ENCODE measurements around the gene FOXA2.

DNA sequence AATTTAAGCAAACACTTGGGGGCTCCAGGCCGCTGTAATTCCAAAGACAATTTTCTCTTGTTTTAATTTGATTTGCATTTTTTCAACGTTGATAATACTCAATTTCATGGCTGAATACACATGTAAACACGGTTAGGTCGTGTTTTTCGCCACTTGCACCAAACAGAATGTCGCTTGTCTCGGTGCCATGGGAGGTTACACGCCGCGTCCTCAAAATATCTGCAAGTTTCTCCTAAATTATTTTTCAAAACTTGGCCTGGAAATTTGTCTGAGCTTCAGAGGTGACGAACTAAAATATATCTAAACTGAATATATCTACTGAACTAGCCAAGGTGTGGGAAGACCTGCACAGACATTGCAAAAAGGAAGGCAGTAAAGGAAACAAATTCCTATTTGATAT is 15.0 kb downstream of the FOXA2 start:
- TF ChIP-seq, protein P1, sequence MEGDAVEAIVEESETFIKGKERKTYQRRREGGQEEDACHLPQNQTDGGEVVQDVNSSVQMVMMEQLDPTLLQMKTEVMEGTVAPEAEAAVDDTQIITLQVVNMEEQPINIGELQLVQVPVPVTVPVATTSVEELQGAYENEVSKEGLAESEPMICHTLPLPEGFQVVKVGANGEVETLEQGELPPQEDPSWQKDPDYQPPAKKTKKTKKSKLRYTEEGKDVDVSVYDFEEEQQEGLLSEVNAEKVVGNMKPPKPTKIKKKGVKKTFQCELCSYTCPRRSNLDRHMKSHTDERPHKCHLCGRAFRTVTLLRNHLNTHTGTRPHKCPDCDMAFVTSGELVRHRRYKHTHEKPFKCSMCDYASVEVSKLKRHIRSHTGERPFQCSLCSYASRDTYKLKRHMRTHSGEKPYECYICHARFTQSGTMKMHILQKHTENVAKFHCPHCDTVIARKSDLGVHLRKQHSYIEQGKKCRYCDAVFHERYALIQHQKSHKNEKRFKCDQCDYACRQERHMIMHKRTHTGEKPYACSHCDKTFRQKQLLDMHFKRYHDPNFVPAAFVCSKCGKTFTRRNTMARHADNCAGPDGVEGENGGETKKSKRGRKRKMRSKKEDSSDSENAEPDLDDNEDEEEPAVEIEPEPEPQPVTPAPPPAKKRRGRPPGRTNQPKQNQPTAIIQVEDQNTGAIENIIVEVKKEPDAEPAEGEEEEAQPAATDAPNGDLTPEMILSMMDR (conservative IDR thresholded peaks at IDR 0.05; ENCODE audit: low read depth, low read length) = no peak
- TF ChIP-seq EZH2 (IDR thresholded peaks at IDR 0.05; ENCODE audit: low read length, unreplicated experiment) (no peak), EZH2phosphoT487 (IDR thresholded peaks at IDR 0.05; ENCODE audit: borderline replicate concordance, low read length) (no peak)

All from PC-3 (cell line).